Superior temporal gyrus (tissue), 1 donor: ENCODE measurements around the gene MFF.

ENCODE experiments used
- DNase-seq: peaks from one replicate; pipeline ENCODE4 v3.0.0-alpha.2; 2016; ENCODE audit errors: extremely low spot score

MFF gene, protein sequence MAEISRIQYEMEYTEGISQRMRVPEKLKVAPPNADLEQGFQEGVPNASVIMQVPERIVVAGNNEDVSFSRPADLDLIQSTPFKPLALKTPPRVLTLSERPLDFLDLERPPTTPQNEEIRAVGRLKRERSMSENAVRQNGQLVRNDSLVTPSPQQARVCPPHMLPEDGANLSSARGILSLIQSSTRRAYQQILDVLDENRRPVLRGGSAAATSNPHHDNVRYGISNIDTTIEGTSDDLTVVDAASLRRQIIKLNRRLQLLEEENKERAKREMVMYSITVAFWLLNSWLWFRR

DNA sequence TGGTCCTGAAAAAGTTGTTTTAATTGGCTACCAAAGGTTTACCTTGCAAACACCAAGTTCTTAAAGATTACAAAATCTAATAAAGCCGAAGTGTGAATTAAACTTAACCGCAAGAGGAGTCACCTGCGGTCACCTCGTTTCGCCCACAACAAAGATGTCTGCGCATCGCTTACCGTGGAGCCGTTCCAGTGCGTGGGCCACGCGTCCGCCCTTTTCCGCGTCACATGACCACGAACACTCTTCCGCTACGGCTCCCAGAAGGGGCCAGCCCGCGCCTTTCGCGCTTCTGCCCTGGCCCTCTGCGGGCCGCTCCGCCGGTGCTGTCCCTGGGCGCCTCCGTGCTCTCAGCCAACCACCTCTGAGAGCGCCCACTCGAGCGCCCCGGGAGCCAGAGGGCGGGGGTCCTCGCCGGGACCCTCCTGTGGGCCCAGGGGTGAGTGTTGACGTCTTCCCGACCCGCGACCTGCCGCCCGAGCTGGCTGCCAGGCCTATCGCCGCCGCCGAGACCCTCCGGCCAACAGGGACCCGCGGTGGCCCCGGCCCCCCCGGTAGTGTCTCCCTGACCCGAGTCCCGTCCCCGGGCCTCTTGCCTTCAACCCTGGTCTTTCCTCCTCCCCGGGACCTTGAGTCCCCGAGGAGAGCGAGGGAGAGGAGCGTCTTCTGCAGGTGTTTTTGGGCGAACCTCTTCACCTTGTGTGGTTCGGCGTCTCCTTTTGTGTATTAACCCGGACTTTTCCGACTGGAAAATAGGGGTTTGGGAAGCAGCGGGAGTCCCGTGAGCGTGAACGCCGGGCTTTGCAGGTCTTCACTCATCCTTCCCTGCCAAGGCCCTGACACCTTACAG lies at the start of gene MFF:
MFF (plus strand) TSS at position 257 of the 844 bp plus-strand sequence. CDS start 5,415 bp downstream, outside the sequence.
- DNase-seq: peak; percentile 98

DNA sequence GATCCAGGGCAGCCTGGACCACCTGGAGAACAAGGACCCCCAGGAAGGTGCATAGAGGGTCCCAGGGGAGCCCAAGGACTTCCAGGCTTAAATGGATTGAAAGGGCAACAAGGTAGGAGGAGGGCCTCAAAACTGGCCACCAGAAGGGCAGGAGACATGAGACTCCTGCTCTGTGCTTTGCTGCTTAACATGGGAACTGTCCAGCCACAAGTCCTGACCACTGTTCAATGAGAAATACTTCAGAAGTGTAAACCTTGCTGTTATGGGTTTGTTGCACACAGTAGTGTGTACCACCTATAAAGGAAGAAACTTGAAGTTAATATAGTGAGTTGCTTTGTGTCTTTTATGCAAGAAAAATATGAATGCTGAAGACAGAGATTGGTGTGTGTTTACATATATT lies 44.2 kb upstream of the MFF start:
- no peak for DNase-seq

DNA sequence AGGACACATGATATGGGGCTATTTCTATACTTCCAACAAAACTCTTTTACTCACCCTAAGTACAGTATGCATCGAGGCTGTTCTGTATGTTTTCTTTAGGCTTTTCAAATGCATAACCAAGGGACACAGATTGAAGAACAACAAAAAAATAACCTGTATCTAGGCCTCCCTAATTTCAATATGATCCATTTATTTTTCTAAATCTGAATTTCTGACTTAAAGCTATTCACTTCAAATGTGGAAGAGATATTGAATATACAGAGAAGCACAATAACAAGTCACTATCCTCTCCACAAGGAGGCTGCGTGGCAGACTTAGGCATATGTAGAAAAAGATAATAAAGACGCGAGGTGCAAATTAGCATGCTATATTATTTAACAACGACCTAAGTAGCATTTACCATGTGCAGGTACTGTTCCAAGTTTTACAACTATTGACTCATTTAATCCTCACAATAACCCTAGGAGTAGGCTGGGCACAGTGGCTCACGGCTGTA lies 39.3 kb upstream of the MFF start:
- no peak for DNase-seq

DNA sequence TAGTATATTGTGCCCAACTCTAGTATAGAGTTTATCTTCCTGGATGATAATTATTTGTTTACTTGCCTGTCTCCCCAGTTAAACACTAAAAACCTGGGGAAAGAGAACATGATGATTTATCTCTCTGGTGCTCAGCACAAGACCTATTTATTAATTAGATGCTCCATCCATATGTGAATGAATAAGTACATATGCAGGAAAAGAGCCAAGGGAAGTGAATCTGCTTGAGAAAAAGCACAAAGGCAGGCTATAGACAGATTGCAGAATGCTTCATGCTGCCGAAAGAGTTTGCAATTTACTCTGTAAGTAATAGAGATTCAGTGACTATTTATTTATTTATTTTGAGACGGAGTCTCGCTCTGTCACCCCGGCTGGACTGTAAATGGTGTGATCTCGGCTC lies 37.3 kb upstream of the MFF start:
- DNase-seq: no peak

DNA sequence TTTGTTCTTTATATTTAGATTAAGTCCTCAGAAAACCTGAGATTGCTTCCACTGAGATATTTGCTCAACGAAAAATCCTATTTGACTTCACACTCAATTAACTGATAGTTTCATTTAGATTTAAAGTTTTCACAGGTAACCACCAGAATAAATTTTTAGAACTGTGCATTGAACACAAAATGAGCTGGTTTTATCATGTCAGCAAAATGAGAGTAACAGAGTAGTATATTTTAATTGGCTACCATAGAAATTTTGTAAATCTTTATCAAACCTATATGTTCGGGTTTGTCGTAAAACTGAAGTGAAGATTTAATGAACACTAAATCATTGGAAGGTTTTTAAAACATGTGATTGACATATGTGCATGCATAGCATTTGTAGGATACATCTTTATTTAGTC lies 32.7 kb upstream of the MFF start:
- no peak for DNase-seq

DNA sequence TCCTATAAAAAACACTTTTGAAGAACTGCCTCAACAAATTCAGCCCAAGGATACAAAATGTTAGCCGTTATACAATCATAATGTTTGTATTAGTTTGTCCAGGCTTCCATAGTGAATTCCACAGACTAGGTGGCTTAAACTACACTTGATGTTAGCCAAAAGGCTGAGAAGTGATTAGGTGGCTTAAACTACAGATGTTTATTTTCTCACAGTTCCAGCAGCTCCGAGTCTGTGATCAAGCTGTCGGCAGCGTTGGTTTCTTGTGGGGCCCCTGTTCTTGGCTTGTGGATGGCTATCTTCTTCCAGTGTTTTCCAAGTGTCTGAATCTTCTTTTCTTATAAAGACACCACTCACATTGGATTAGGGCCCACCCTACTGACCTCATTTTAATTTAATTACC lies 31.5 kb upstream of the MFF start:
- DNase-seq: no peak

DNA sequence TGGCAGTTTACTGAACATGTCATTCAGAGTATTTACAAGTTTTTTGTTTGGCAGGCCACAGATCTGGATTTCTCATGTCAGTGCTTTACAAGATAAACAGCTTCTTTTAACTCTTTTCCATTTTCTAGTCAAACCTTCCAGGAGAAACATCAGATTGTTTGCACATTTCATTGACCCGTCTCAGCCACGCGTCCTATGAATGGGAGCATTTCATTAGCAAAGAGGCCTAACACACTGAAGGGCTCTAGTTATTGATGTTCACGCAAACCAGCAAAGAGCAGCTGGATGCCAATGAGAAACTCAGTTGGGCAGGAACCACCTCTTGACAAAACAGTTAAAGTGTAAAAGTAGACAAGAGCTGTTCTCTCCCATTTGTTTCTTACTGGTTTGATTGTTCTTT lies 29.2 kb upstream of the MFF start:
- DNase-seq: no peak

DNA sequence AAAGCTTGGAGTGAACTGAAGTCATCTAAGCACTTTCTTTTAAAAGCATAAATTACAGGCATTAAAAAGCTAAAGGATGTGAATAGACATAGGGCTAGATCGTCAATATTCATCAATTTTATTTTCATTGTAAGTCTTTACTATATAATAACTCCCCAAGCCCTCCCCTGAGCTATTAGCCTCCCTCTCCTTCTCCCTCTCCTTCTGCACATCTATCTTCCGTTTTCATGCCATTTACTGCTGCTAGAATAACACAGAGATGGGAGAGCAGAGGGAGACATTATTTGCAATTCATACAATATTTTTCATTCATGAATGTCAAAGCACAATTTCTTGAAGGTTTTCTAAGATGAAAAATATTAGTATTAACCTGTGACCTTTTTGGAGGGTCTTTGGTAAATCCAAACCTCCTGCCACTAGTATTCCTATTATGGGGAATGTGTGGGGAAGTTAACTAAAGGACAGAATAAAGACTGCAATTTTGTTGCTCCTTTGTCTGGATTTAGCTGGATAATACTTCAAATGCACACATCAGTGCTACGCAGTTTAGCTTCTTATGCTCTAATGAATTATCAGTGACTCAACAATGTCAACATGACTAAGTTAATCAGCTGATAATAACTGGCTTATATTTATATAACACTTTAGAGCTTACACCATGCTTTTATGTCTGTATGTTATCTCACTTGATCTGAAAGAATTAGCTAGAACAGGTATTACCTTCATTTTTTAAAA lies 28.2 kb upstream of the MFF start:
- no peak for DNase-seq

DNA sequence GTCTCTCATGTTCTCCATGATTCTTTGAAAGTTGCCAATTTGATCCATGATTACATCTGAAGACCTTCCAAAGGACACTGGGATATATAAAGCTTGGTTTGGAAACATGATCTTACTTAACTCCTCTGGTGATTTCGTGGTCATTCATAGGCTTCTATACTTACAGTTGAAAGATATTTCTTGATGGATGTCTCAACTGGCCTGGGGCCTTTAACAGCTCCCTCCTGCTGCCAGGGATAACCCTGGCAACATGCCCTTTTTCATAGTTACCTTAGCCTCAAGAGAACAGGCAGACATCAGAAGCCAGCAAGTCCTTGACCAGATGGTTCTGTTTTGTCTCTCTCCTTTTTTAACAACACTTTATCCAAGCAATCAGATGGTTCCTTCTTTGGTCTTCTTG lies 23.5 kb upstream of the MFF start:
- DNase-seq: no peak

DNA sequence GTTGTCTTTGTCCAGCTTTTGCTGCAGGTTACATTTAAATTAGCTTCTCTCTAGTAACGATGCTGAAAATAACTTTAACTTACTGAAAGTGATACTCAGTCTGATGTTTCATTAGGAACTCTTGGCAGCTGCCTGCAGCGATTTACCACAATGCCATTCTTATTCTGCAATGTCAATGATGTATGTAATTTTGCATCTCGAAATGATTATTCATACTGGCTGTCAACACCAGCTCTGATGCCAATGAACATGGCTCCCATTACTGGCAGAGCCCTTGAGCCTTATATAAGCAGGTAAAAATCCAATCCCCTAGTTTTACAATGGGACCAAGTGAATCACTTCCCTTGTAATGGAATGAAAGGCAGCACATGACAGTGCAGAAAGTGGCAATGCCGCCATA lies 16.3 kb upstream of the MFF start:
- DNase-seq: peak; percentile 29

DNA sequence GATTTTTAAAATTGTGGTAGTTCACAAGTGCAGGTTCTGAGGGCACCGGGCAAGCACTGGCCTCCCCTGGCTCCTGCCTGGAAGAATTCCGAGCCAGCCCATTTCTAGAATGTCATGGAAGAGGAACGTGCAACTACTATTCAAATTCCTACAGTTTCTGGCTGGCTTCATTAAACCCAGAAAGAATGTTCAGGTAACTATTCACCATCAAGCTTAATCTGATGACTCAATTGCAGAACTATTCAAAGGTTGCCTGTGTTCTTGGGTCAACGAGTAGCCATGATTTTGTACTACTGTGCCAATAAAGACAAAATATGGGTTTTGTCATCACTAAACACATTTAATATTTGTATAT lies 14.3 kb upstream of the MFF start:
- DNase-seq: no peak

DNA sequence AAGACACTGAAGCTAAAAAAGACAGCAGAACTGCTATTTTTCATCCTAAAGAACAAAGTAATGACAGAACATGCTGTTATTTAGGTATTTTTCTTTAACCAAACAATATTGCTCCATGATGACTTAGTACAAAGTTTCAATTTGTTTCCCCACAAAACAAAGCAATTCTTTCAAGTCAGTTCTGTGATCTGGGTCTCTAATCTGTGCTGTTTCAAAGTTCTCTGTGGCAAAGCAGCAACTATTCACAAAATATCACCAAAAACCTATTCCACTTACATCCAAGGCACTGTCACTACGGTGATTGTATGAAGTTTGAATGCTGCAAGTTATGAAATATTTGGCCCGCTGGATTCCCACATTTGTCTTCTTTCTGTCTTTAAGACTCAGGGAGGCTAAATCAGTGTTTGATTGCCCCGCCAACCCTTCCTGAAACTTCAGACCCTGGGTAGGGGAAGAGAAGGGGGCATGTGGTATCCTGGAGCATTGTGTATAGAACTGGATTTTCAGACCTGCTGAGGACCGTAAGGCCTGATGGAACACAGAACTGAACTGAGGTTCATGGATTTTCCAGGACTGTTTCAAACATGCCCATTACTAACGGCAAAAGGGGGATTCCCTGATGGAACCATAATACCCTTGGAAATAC lies 13.1 kb upstream of the MFF start:
- no peak for DNase-seq

DNA sequence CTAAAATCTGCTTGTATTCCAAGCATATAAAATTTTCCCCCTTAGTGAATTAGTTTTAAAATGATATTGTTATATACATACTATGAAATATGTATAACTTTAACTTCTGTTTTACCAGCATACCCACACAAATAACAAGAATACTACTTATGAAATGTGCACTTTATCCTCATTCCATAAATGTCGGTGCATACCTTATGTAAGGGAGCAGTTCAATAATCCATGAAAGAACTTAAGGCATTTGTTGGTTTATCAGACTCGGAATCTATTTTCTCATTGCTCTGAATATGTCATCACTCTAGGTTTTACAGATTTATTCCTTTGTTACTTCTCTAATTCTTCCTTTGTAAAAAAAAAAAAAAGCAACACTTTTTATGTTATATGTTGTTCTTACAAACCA lies 12.5 kb upstream of the MFF start:
- no peak for DNase-seq

DNA sequence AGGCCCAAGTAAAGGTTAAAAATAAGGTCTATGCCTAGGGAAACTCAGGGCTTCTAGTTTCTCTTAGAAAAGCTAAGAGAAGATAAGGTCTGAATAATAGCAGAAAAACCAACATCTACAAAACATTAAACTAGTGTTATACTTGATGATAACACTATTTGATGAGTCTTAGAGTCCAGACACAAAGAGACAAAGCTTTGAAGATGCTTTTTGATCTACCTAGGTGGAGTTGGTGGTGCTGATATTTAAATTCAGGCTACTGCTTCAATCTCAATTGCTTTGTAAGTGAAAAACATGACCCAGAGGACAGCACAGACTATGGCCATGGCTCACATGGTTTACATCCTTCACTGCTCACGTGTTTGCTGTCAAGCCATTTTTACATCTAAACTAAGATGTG lies 11.7 kb upstream of the MFF start:
- DNase-seq: no peak

DNA sequence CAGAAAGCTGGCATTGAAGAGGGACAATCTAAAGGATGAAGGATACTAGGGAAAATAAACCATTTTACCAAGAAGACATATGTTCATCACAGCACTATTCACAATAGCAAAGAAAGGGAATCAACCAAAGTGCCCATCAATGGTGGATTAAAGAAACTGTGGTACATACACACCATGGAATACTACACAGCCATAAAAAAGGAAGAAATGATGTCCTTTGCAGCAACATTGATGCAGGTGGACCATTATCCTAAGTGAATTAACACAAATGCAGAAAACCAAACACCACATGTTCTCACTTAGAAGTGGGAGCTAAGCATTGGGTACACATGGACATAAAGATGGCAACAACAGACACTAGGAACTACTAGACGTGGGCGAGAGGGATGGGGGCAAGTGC lies 7.2 kb upstream of the MFF start:
- no peak for DNase-seq

DNA sequence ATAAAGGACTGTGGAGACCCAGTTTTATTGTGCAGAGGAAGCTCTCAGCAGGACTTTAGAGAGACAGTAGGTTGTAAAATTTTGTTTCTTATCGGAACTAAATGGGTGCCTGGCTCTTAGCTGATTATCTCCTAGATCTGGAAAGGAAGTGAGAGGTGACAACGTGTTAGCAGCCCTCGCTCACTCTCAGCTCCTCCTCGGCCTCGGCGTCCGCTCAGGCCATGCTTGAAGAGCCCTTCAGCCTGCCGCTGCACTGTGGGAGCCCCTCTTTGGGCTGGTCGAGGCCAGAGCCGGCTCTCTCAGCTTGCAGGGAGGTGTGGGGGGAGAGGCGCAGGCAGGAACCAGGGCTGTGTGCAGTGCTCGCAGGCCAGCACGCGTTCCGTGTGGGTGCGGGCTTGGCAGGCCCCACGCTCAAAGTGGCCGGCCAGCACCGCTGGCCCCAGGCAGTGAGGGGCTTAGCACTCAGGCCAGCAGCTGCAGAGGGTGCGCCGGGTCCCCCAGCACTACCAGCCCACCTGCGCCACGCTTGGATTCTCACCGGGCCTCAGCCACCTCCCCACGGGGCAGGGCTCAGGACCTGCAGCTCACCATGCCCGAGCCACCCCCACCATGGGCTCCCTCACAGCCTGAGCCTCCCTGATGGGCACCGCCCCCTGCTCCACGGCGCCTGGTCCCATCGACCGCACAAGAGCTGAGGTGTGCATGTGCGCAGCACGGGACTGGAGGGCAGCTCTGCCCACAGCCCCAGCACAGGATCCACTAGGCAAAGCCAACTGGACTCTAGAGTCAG lies 4.6 kb upstream of the MFF start:
- DNase-seq: no peak

DNA sequence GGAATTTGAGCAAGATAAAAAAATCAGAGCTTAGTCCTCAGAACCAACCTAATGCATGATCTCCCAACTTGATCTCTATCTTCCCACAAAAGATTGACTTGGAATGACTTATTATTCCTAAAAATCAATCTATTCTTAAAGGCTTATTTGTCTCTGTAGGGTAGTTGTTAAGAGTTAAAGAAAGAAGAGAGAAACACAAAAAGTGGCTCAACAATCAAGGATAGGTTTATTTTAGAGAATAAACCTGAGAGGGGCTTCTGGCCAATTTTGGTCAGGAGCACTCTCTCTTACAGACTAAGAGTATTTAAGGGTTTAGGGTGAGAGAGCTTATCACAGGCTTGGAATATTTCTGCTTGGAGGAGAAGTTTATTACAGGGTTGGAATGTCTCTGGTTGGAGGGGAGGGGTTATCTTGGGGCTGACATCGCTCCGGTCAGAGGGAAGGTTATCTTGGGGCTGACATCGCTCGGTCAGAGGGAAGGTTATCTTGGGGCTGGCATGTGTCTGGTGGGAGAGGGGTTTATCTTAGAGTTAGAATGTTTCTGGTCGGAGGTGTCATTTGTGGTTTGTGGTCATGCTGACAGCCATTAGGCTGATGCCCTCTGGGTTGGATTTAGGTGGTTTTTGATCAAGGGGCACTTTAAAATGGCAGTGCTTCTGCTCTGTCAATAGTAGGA lies 2.4 kb upstream of the MFF start:
- DNase-seq: no peak

DNA sequence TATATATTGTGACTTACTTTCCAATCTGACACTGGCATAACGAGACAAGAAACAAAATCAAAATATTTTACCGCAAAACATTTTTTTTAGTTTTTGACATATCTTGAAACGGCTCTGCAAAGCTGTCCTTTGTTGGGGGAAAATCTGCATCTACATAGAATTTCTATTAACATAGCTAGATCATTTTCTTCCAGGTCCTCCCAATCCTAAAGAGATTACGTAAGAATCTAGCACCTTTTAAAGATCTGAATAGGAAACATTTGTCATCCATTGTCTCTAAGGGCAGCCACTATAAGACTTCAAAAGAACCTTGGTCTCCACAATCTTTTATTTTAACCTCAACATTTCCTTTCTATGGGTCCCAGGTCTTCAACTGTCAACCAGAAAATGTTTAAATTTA lies 1.2 kb upstream of the MFF start:
- DNase-seq: no peak

DNA sequence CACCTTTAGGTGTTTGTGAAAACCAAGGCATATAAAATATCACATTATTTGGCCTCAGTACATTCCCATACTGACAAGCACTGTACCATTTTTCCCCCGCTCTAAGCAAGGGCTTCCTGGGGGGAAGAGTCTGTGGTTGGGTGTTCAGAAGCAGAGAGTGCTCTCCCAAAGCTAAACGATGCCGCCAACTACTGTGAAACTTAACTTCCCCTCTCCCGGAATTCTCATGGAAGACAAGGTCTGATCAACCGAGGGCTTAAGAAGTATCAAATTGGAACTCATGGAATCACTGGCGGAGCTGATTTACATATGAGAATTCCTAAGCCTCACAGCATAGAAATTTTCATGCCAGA lies 433 bp upstream of the MFF start:
- DNase-seq: no peak

DNA sequence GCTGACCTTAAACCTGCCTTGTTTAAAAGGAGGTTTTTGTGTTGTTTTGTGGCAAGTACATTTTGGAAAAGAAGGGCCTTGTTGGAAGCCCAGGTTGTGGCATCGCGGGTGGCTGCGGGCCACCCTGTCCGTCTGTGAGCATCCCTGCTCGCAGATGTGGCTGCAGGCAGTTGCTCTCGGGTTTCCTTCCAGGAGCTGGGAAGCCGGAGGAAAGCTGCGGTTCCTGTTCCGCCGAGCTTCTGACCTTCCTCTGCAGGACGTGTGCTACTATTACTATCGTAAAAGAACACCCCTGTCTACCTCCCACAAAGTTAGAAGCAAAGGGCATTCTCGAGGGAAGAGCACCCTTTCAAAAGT lies 766 bp downstream of the MFF start:
- peak; percentile 41 for DNase-seq

DNA sequence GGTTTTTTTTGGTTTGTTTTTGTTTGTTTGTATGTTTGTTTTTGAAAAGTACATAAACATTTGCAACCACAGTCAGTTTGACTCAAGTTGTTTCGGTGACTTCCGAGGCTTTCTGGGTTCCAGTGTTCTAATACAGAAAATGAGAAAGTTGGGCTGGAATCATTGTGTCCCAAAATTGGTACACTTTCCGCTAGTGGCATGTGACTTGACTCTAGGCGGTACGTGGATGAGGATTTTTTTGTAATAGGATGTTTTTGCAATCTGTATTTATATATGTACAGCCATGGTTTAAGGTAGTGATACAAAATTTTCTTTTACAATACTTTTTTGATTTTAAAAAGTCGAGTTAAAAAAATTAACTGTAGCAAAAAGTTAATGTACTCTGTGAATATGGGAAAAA lies 1.7 kb downstream of the MFF start:
- DNase-seq: no peak
